NK-92 treated with Interleukin-12 subunit alpha and Interleukin-12 subunit beta, amount 100 ng/mL, for 24 hours (cell line): ENCODE results near the gene KNOP1.
"Not testable (repeated sequence)": the region's sequence is repeated elsewhere in the genome, so short reads cannot be mapped to it uniquely, and the experiment has no call there.

Experiments used
- DNase-seq: peaks from one replicate; lab custom pipeline; 2025; lab: John Stamatoyannopoulos, UW

The KNOP1 gene

GRCh38 chr16:19683453-19684236 lies 34.4 kb downstream of the KNOP1 start:
- DNase-seq, result no peak

- DNase-seq, result no peak
These were observed 36.4 kb downstream of the KNOP1 start for GRCh38 chr16:19681637-19682036.

- no peak for DNase-seq
These were observed 37.1 kb downstream of the KNOP1 start for GRCh38 chr16:19680881-19681340.

DNA sequence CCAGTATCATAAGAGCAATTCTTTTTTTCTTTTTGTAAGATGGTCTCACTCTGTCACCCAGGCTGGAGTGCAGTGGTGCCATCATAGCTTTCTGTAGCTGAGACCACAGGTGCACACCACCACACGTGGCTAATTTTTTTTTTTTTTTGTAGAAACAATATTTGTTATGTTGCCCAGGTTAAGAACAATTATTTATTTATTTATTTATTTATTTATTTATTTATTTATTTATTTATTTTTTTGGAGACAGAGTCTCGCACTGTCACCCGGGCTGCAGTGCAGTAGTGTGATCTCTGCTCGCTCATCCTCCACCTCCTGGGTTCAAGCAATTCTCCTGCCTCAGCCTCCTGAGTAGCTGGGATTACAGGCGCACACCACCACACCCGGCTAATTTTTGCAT lies 38.7 kb downstream of the KNOP1 start:
- not testable (repeated sequence) for DNase-seq

DNA sequence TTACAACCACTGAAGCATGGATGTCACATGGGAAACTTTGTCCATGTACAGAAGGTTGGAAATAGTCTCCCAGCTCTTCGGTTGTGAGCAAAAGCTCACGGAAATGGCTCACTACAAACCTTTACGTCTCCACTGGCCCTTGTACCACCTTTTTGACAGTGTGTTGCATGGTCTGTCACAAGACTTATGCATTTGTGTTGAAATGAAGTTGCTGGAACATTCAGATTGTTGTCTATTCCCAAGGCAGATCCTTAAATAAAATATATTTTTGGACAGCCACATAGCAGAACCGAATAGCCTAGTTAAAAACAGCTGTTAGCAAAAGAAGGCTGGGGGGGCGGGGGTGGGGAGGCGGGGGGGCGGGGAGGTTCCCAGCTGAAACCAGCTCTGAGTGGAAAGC lies 39.2 kb downstream of the KNOP1 start:
- no peak for DNase-seq

- no peak for DNase-seq
These were observed 40.6 kb downstream of the KNOP1 start for GRCh38 chr16:19677402-19677801.

GRCh38 chr16:19674485-19674884 lies 43.5 kb downstream of the KNOP1 start:
- DNase-seq, result no peak

GRCh38 chr16:19672378-19672777 lies 45.6 kb downstream of the KNOP1 start:
- DNase-seq, result no peak

GRCh38 chr16:19666477-19666876 lies 51.5 kb downstream of the KNOP1 start:
- no peak for DNase-seq

- not testable (repeated sequence) for DNase-seq
These were observed 52.7 kb downstream of the KNOP1 start for GRCh38 chr16:19665313-19665712.

DNA sequence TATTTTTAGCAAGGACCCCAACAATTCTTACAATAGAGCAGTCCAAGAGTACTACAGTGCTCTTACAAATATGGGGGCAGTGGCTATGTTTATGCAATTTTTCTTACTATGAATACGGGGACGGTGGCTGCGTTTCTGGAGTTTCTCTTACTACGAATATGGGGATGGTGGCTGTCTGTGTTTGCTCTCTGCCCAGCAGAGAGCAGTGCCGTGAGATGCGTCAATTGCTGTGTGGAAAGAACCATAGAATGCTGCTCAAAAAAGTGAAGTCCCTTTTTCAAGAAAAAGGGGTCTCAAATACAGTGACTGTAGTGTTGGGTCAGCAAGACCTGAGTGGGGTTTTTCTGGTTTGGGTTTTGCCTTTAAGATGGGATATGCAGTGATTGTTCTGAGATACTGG lies 53.9 kb downstream of the KNOP1 start:
- no peak for DNase-seq

DNA sequence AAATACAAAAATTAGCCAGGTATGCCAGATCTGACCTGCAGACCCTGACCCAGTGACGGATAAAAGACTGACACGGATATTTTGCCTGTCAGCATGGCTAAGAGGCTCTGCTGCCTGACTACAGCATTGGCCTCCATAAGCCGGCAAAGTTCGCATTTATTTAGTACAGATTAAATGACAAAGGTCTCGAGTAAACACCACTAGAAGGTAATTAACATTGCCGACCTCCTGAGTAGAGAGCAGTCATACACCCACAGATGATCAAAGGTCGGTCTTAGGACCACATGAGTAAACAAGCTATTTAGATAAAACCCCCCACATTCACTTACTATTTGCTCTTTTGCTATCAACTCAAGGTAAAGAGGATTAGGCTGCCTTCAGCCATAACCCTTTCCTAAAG lies 55.7 kb downstream of the KNOP1 start:
- DNase-seq, result no peak

- DNase-seq, result no peak
These were observed 57.6 kb downstream of the KNOP1 start for GRCh38 chr16:19660432-19660831.

- no peak for DNase-seq
These were observed 58.5 kb downstream of the KNOP1 start for GRCh38 chr16:19659554-19659953.

DNA sequence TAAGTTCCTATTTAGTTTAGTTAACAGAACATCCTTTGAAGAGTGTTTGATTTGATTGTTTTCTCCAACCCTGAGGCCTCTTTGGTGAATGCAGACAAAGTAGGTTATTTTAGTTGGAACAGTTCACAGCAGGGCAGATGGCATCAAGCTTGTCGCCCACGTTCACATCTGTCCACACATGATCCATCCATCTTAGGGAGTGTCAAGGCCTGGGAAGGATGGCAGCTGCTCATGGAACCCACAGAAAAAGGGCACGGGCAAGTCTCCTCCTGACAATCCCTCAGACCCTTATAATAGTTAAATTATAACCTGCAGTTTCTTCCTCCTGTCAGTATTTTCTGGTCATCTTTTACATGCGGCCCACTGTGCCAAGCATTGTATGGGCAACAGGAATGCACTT lies 60.2 kb downstream of the KNOP1 start:
- DNase-seq, result no peak

GRCh38 chr16:19655242-19655777 lies 62.7 kb downstream of the KNOP1 start:
- DNase-seq, result no peak

DNA sequence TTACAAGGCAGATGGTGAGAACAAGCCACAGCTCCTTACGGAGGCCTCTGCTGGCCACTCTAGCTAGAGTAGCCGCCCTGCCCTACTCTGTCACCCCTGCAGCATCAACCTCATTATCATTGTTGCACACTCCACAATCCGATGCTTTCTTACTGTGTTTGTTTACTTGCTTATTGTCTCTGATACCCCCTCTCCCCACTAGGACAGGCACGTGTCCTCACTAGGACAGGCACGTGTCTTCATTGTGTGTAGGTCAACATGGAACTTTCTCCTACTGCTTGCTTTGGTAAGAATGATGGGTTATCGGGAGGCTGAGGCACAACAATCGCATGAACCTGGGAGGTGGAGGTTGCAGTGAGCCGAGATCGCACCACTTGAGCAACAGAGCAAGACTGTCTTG lies 63.9 kb downstream of the KNOP1 start:
- DNase-seq, result no peak
